Measurements from ENCODE around the gene KLHL29.

Gene KLHL29

DNA sequence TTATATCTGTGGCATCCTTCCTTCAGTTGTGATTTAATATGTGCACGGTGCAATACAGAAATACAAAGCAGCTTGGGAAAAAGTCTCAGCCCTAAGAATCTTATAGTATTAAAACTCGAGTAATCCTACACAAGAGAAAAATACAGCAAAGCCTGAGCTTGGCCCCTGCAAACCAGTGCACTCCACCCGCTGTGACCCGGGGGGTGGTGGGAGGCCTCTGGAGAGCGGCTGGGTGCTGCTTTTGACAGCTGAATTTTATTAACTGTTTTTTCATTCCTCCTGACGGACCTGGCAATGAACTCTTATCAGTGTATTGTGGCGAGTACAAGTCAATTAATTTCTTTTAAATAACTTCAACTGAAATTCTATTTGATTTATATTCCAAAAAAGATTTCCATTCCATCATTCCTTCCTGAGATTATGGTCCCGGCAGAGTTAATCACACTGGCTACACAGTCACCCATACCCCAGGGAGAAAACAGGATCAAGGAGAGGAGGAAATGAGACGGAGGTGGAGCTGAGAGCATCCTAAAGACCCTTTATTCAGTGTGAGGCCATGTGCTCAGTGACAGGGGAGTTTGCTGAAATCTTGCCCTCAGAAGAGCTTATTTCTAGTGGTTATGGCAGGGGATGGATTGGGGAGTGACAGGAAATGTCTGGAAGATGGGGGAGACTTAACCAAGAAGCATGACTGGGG lies 124.8 kb downstream of the KLHL29 start:
- H3K4me3 ChIP-seq (ENCODE audit: low read depth in 1 of 2, low read length in 2 of 2) = no peak overlapping the region
- H3K4me1 ChIP-seq (ENCODE audit: insufficient read depth, low read length) = no peaks in the 10 kb centered on the region
- no peak overlapping the region for H2AFZ ChIP-seq (ENCODE audit: low read depth, low read length)
- no peaks in the 10 kb centered on the region for H3K79me2 ChIP-seq (ENCODE audit: insufficient read depth, low read length)
- no peaks in the 10 kb centered on the region for H3K9me3 ChIP-seq (ENCODE audit: insufficient read depth, low read length, severe bottlenecking)
- no peaks in the 10 kb centered on the region for H3K36me3 ChIP-seq (ENCODE audit: insufficient read depth, low read length)
- no peak overlapping the region for H3K9ac ChIP-seq (ENCODE audit: low read depth, low read length)
- H3K27ac ChIP-seq (ENCODE audit: low read length) = no peak overlapping the region
- H3K4me2 ChIP-seq (ENCODE audit: insufficient read depth, low read length) = no peak overlapping the region
- DNase-seq = no peak
- H3K27me3 ChIP-seq (ENCODE audit: insufficient read depth, low read length, poor library complexity) = peaks cover 15% of the 10 kb centered on the region
- H4K20me1 ChIP-seq (ENCODE audit: insufficient read depth, low read length) = peaks cover 27% of the 10 kb centered on the region
- ATAC-seq (ENCODE audit: insufficient read depth, low read depth) = no peak
- TF ChIP-seq, protein P1, sequence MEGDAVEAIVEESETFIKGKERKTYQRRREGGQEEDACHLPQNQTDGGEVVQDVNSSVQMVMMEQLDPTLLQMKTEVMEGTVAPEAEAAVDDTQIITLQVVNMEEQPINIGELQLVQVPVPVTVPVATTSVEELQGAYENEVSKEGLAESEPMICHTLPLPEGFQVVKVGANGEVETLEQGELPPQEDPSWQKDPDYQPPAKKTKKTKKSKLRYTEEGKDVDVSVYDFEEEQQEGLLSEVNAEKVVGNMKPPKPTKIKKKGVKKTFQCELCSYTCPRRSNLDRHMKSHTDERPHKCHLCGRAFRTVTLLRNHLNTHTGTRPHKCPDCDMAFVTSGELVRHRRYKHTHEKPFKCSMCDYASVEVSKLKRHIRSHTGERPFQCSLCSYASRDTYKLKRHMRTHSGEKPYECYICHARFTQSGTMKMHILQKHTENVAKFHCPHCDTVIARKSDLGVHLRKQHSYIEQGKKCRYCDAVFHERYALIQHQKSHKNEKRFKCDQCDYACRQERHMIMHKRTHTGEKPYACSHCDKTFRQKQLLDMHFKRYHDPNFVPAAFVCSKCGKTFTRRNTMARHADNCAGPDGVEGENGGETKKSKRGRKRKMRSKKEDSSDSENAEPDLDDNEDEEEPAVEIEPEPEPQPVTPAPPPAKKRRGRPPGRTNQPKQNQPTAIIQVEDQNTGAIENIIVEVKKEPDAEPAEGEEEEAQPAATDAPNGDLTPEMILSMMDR (IDR thresholded peaks at IDR 0.05; ENCODE audit: borderline replicate concordance, extremely low read depth, low read length, poor library complexity, severe bottlenecking) = no peak
- TF ChIP-seq EZH2 (IDR thresholded peaks at IDR 0.05; ENCODE audit: borderline replicate concordance, low read depth, low read length, severe bottlenecking) = no peak

- Histone ChIP-seq H3K4me3 (ENCODE audit: low read depth in 1 of 2, low read length in 2 of 2) (no peak overlapping the region), H3K9me3 (ENCODE audit: insufficient read depth, low read length, severe bottlenecking) (no peaks in the 10 kb centered on the region), H3K36me3 (ENCODE audit: insufficient read depth, low read length) (no peaks in the 10 kb centered on the region), H4K20me1 (ENCODE audit: insufficient read depth, low read length) (peaks cover 21% of the 10 kb centered on the region), H2AFZ (ENCODE audit: low read depth, low read length) (no peak overlapping the region), H3K27ac (ENCODE audit: low read length) (no peak overlapping the region), H3K27me3 (ENCODE audit: insufficient read depth, low read length, poor library complexity) (peaks cover 14% of the 10 kb centered on the region), H3K79me2 (ENCODE audit: insufficient read depth, low read length) (no peaks in the 10 kb centered on the region), H3K9ac (ENCODE audit: low read depth, low read length) (no peak overlapping the region), H3K4me2 (ENCODE audit: insufficient read depth, low read length) (no peak overlapping the region), H3K4me1 (ENCODE audit: insufficient read depth, low read length) (no peaks in the 10 kb centered on the region)
- TF ChIP-seq EZH2 (IDR thresholded peaks at IDR 0.05; ENCODE audit: borderline replicate concordance, low read depth, low read length, severe bottlenecking) = no peak
- TF ChIP-seq, protein P1 (IDR thresholded peaks at IDR 0.05; ENCODE audit: borderline replicate concordance, extremely low read depth, low read length, poor library complexity, severe bottlenecking) = no peak
- ATAC-seq (ENCODE audit: insufficient read depth, low read depth) (no peak), DNase-seq (no peak)
Measured at GRCh38 chr2:23510471-23510870, 125.5 kb downstream of the KLHL29 start.

DNA sequence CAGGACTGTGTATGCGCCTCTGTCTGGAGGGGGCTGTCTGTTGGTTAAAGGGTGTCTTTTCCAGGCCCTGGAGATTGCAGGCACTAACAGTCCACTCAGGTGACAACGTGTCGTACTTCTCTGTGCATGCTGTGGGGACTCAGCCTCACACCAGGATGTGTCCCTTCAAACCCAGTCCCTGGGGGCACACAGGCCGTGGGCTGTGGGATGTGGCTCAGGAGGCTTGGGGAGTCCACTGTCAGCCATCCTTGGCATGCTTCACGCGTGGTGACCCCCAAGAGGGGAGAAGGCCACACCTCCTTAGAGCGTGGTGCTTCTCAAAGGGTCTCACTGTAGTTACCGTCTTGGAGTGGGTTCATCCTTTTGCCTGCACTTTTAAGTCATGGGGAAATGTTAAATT lies 127.8 kb downstream of the KLHL29 start:
- no peak overlapping the region for H3K4me2 ChIP-seq (ENCODE audit: insufficient read depth, low read length)
- no peaks in the 10 kb centered on the region for H3K79me2 ChIP-seq (ENCODE audit: insufficient read depth, low read length)
- ATAC-seq (ENCODE audit: insufficient read depth, low read depth) = no peak
- H3K4me3 ChIP-seq (ENCODE audit: low read depth in 1 of 2, low read length in 2 of 2) = no peak overlapping the region
- H3K9ac ChIP-seq (ENCODE audit: low read depth, low read length) = no peak overlapping the region
- no peak for DNase-seq
- TF ChIP-seq, protein P1 (IDR thresholded peaks at IDR 0.05; ENCODE audit: borderline replicate concordance, extremely low read depth, low read length, poor library complexity, severe bottlenecking) = no peak
- TF ChIP-seq EZH2 (IDR thresholded peaks at IDR 0.05; ENCODE audit: borderline replicate concordance, low read depth, low read length, severe bottlenecking) = no peak
- peaks cover 28% of the 10 kb centered on the region for H4K20me1 ChIP-seq (ENCODE audit: insufficient read depth, low read length)
- peaks cover 8% of the 10 kb centered on the region for H3K27me3 ChIP-seq (ENCODE audit: insufficient read depth, low read length, poor library complexity)
- no peaks in the 10 kb centered on the region for H3K9me3 ChIP-seq (ENCODE audit: insufficient read depth, low read length, severe bottlenecking)
- H3K27ac ChIP-seq (ENCODE audit: low read length) = no peak overlapping the region
- no peak overlapping the region for H2AFZ ChIP-seq (ENCODE audit: low read depth, low read length)
- no peaks in the 10 kb centered on the region for H3K4me1 ChIP-seq (ENCODE audit: insufficient read depth, low read length)
- no peaks in the 10 kb centered on the region for H3K36me3 ChIP-seq (ENCODE audit: insufficient read depth, low read length)

Measured in DND-41 (cell line).